Kidney capillary endothelial cell (primary cell): ENCODE measurements around the gene ERVV-1.
"Not testable (repeated sequence)": the region's sequence is repeated elsewhere in the genome, so short reads cannot be mapped to it uniquely, and the experiment has no call there.

Experiments
- DNase-seq: peaks from one replicate; pipeline ENCODE4 v3.0.0-alpha.2; 2018; ENCODE audit warnings: low spot score

ERVV-1 gene

DNA sequence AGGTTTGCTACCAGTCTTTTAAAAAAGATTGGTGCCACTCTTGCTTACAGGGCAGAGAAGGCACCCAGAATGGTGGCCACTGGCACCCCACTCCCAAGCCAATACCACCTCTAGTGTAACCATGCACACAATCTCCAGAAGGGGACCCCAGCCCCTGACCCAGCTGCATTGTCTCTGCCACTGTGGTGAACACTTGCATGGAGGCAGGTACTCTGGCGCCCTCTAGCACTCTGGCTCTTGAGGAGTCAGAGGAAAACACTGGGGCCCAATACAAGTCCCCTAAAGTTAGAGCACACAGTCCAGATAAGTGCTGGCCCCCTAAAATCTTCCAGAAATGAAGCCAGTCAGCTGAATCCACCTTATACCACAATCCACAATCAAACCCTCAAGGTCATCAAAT, 6.0 kb downstream of the ERVV-1 start:
- DNase-seq = no peak

- not testable (repeated sequence) for DNase-seq
Measured at GRCh38 chr19:53028306-53028705, 14.6 kb downstream of the ERVV-1 start.

- DNase-seq = no peak
Measured at GRCh38 chr19:53034054-53034453, 20.3 kb downstream of the ERVV-1 start.

DNA sequence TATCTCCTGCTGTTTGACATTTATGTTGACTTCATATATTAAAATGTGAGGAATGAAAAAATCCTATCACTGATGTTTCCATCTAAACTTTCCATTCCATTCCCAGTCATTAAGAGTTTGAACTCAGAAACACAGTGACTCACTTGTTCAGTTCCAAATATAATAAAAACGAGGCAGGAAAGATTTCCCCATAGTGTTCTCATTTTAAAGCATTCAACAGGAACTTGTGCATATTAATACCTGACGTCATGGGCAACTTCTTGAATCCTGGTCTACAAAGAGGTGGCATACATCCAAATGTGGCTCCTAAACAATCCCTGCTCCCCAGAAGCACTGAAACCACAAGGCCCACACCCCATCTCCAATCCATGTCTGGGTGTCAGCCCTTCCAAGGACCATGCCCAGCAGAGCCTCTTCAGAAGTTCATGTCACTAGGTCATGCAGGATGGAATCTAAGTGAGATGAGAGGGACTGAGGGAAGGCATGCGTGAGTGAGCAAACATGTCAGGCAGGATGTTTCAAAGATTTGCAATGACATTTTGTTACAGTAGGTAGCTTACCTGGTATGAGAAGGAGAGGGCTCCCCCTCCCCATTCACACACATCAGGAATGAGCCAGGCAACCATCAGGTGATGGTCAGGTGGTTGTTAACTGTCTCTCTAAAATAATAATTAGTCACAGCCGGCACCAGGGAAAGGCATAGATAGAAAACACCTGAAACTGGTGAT, 21.4 kb downstream of the ERVV-1 start:
- no peak for DNase-seq

GRCh38 chr19:53037101-53038097, 23.7 kb downstream of the ERVV-1 start:
- DNase-seq = peak; percentile 22

- DNase-seq = no peak
Measured at GRCh38 chr19:53041366-53041765, 27.6 kb downstream of the ERVV-1 start.

DNA sequence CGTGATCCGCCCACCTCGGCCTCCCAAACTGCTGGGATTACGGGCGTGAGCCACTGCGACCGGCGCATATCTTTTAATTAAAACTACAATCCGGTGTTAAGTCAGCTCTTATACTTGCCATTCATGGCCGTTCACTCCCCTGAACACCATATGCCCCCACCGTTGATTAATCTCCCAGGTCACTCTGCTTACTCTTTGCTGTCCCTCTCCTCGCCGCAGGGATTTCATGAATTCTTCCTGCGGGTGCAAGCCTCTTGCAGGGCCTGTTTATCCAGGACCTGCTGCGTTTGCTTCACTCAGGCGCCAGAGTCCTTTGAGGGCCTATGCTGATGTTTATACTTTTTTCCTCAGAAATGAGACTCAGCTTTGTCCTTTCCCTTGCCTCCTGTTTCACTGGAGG, 31.8 kb downstream of the ERVV-1 start:
- no peak for DNase-seq

DNA sequence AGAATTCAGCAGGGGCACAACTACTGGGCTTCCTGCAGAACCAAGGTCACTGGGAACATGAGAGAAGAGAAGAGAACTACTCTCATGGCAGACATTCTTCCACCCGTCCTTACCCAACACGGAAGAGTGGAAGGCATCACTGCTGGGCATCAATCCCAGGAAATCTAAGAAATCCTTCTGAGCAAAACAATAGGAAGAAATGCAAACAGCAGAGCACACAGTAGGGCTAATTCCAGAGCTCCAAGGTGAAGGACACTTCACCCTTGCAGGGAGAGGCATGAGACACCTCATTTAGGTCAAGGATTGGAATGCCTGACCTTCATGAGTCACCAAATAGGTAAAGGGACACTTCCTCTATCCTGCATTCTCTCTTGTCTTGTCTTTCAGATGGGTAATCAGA, 33.7 kb downstream of the ERVV-1 start:
- no peak for DNase-seq

DNA sequence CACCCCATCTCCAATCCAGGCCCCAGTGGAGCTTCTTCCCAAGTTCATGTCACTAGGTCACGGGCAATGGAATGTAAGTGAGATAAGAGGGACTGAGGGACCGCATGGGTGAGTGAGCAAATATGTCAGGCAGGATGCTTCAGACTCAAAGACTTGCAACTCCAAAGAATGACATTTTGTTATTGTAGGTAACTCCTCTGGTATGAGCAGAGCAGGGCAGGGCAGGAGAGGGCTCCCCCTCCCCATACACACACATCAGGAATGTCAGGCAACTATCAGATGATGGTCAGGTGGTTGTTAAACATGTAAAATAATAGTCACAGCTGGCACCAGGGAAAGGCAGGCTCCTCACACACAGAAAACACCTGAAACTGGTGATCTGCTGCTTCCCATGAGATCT, 41.4 kb downstream of the ERVV-1 start:
- DNase-seq = no peak

GRCh38 chr19:53057904-53058580, 44.3 kb downstream of the ERVV-1 start:
- DNase-seq = no peak
